Body of pancreas (tissue), 4 donors: ENCODE results near the gene SORCS2. TPM values are rescaled to one million over a fixed set of nuclear protein-coding genes. Genes with fewer than 3 reads are reported as not detected.

Source experiments
- ATAC-seq: fragments of 150-250 bp; one replicate; pipeline ENCODE4 v1.9.1; 2016
- DNase-seq, 4 donors: peaks; one replicate each; pipeline ENCODE4 v3.0.0-alpha.2; 2019
- H3K27ac ChIP-seq, 4 donors: fragments of 200-600 bp; sonication (generic); 1 replicate in 3 of 4; 2 replicates in 1 of 4; pipeline versions ENCODE4 v1.5.1 to v1.6.1; 2016 to 2019; ENCODE audit warnings: mild to moderate bottlenecking in 1 of 4, mixed read lengths in 1 of 4, moderate library complexity in 1 of 4
- H3K27me3 ChIP-seq, 2 donors: fragments of 200-600 bp; sonication (generic); one replicate each; pipeline ENCODE4 v1.6.0; 2016; ENCODE audit warnings: mild to moderate bottlenecking in 1 of 2
- H3K36me3 ChIP-seq, 2 donors: fragments of 200-600 bp; sonication (generic); replicated peaks in 1 of 2; 2 replicates each; pipeline ENCODE4 v1.5.1; 2016; ENCODE audit warnings: low read depth in 2 of 2; ENCODE audit not compliant: insufficient read depth in 1 of 2
- H3K4me1 ChIP-seq: fragments of 200-600 bp; sonication (generic); one replicate; pipeline ENCODE4 v1.6.0; 2016
- H3K4me3 ChIP-seq, 2 donors: fragments of 200-600 bp; sonication (generic); 1 replicate in 1 of 2; 2 replicates in 1 of 2; pipeline ENCODE4 v1.5.1; 2016 to 2019
- H3K9me3 ChIP-seq, 3 donors: fragments of 200-600 bp; sonication (generic); 1 replicate in 2 of 3; 2 replicates in 1 of 3; pipeline ENCODE4 v1.5.1; 2016
- CTCF ChIP-seq, 7 experiments: fragments of 450-650 bp in 4 of 7; fragments of 200-600 bp in 3 of 7; sonication (generic) in 3 of 7; IDR thresholded peaks; one replicate each; pipeline ENCODE4 v1.5.1; 2016 to 2019; ENCODE audit warnings: antibody characterized with exemption in 7 of 7
- POLR2A ChIP-seq, 3 donors: fragments of 450-650 bp; IDR thresholded peaks; one replicate each; pipeline ENCODE4 v1.6.1; 2016; ENCODE audit warnings: antibody characterized with exemption in 3 of 3, mild to moderate bottlenecking in 2 of 3
- WGBS, 2 donors: methylation state at CpG; one replicate each; pipeline ENCODE4 v1.1.5; 2017; 5-methylcytosine and 5-hydroxymethylcytosine counted together
- intact Hi-C: fragments of 100-400 bp; cut with DNase I; formaldehyde crosslinking; loops from one replicate; pipeline ENCODE4 v1.15.1; 2023
- total RNA-seq, 2 donors: library from RNA; depleted of rRNA; stranded (reverse); fragments of >200 nt; gene quantifications; one replicate each; pipeline ENCODE4 v1.1.0, GENCODE V29; 2016

The SORCS2 gene
- total RNA-seq, 2 donors from 2014 or later, result 0.26 to 0.33 TPM

DNA sequence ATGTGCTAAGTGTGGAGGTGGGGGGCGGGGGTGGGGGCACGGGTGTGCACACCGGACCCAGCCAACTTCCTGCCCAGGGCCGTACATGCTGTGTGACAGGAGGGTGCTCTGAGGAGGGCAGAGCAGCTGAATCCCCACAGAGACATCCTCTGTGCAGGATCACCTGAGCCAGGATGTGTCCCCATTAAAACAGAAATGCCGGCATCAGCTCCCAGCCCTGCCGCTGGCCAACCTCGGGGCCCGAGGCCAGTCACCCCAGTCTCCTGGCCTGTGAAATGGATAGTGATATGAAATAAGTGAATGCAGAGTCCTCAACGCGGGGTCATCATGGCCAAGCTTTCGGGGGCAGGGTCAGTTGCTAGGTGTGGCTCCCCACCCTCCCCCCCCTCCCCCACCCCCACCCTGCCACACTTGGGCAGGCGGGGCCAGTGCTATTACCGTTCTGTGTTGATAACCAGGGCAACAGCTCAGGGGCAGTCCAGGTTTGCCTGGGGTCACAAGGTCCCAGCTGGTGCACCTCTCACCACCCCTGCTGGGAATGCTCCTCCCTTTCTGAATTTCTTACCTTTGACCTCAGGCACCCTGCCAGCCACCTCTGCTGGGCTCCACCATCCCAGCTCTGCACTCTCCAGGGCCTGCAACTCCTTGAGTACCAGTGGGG lies 469.6 kb downstream of the SORCS2 start:
- 50 to 68% methylated on average over 9 to 13 of the region's 13 CpGs for WGBS, 2 donors
- TF ChIP-seq POLR2A (IDR thresholded peaks at IDR 0.05) (no peak), CTCF (IDR thresholded peaks at IDR 0.05) (no peak)
- no peaks in the 10 kb centered on the region for H3K9me3 ChIP-seq
- H3K4me3 ChIP-seq, result no peak overlapping the region
- H3K27me3 ChIP-seq, result no peaks in the 10 kb centered on the region
- no peak for DNase-seq
- intact Hi-C loops, result no loop called here
- no peak for ATAC-seq
- no peak overlapping the region for H3K27ac ChIP-seq
- H3K36me3 ChIP-seq, result no peaks in the 10 kb centered on the region
- no peaks in the 10 kb centered on the region for H3K4me1 ChIP-seq

GRCh38 chr4:7662507-7662846 lies 470.1 kb downstream of the SORCS2 start:
- Histone ChIP-seq H3K36me3 (no peaks in the 10 kb centered on the region), H3K9me3 (no peaks in the 10 kb centered on the region), H3K27ac (no peak overlapping the region), H3K4me3 (no peak overlapping the region), H3K27me3 (no peaks in the 10 kb centered on the region), H3K4me1 (no peaks in the 10 kb centered on the region)
- intact Hi-C loops, result no loop called here
- WGBS, 2 donors, result 89 to 93% methylated on average over 3 of the region's 3 CpGs
- DNase-seq, result no peak
- ATAC-seq, result no peak
- TF ChIP-seq POLR2A (IDR thresholded peaks at IDR 0.05) (no peak), CTCF (IDR thresholded peaks at IDR 0.05) (no peak)

DNA sequence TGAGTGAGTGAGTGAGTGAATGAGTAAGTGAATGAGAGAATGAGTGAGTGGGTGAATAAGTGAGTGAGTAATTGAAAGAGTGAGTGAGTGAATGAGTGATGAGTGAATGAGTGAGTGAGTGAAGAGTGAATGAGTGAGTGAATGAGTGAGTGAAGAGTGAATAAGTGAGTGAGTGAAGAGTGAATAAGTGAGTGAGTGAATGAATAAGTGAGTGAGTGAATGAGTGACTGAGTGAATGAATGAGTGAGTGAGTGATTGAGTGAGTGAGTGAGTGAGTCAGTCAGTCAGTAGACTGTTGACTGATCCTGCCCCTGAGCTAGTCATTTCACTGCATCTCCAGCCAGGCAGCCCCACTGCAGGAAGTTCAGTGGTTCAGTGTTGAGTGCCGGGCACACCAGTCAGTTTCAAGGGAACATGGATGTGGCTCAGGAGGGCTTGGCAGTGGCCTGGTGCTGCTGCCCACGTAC lies 470.8 kb downstream of the SORCS2 start:
- TF ChIP-seq POLR2A (IDR thresholded peaks at IDR 0.05) (no peak), CTCF (IDR thresholded peaks at IDR 0.05) (no peak)
- DNase-seq, result no peak
- intact Hi-C loops, result no loop called here

DNA sequence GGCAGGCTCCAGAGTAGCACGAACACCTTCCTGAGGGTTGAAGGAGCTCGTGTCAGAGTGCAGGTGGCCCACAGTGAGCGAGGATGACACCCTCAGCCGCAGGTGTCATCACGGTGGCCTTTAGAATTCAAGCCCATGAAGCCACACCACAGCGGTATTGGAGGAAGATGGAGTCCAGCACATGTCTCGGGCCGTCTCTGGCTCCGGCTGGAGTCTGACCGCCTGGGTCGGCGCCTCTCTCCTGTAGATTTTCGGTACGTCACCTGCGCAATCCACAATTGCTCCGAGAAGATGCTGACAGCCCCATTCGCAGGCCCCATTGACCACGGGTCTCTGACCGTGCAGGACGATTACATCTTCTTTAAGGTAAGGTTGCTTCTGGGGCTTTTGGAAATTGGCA lies 471.8 kb downstream of the SORCS2 start:
- H3K27me3 ChIP-seq, result no peaks in the 10 kb centered on the region
- H3K4me1 ChIP-seq, result no peaks in the 10 kb centered on the region
- H3K36me3 ChIP-seq, result no peaks in the 10 kb centered on the region
- DNase-seq, result no peak
- 78 to 88% methylated on average over 8 to 20 of the region's 20 CpGs for WGBS, 2 donors
- TF ChIP-seq CTCF (IDR thresholded peaks at IDR 0.05) (no peak), POLR2A (IDR thresholded peaks at IDR 0.05) (no peak)
- H3K27ac ChIP-seq, result no peak overlapping the region
- no peak for ATAC-seq
- no peak overlapping the region for H3K4me3 ChIP-seq
- H3K9me3 ChIP-seq, result no peaks in the 10 kb centered on the region
- intact Hi-C loops, result no loop called here

More for the DNA sequence above, 470.8 kb downstream of the SORCS2 start:
- Histone ChIP-seq H3K4me1 (no peaks in the 10 kb centered on the region), H3K4me3 (no peak overlapping the region), H3K27ac (no peak overlapping the region), H3K27me3 (no peaks in the 10 kb centered on the region), H3K9me3 (no peaks in the 10 kb centered on the region), H3K36me3 (no peaks in the 10 kb centered on the region)
- no peak for ATAC-seq
- 58 to 66% methylated on average over 2 of the region's 2 CpGs for WGBS, 2 donors

DNA sequence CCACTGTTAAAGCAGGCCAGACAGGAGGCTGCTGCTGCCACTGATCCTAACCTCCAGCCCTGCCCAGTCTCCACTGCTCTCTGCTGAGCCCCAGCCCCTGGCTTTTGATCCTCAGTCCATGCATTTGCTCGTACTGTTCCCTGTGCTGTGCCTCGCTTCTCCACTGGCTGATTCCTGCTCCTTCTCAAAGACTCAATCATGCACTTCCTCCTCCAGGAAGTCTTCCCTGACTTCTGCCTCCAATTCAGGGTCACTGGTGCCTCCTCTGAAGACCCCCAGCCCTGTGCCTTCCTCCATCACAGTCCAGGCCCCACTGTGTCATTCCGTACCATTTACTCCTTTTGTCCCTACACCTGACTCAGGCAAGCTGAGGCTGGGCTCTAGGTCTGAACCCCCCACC lies 473.0 kb downstream of the SORCS2 start:
- Histone ChIP-seq H3K9me3 (no peaks in the 10 kb centered on the region), H3K4me3 (no peak overlapping the region), H3K27me3 (no peaks in the 10 kb centered on the region), H3K36me3 (no peaks in the 10 kb centered on the region), H3K27ac (no peak overlapping the region), H3K4me1 (no peaks in the 10 kb centered on the region)
- intact Hi-C loops, result no loop called here
- no peak for DNase-seq
- 51 to 69% methylated on average over 3 of the region's 3 CpGs for WGBS, 2 donors
- ATAC-seq, result no peak
- TF ChIP-seq CTCF (IDR thresholded peaks at IDR 0.05) (no peak), POLR2A (IDR thresholded peaks at IDR 0.05) (no peak)
